ENCODE results near the gene UBL5. TPM values are rescaled to one million over a fixed set of nuclear protein-coding genes. Genes with fewer than 3 reads are reported as not detected.
"Not testable (repeated sequence)": the region's sequence is repeated elsewhere in the genome, so short reads cannot be mapped to it uniquely, and the experiment has no call there.

The UBL5 gene
- 400 and 403 TPM in 2 replicates for total RNA-seq (2021)
- Bru-seq, nascent RNA, result percentile 90 among the genes with signal in this experiment
- BruChase-seq, experiment 1, labeled RNA remaining after a 2-hour chase, result percentile 90 among the genes with signal in this experiment
- percentile 95 among the genes with signal in this experiment for BruChase-seq, experiment 2, labeled RNA remaining after a 6-hour chase
- long read RNA-seq, transcript UBL5-201 (5 exons, 513 nt), result minor isoform, 43 of 498 reads
- long read RNA-seq, transcript UBL5-202 (5 exons, 432 nt), result major isoform, 419 of 498 reads
- long read RNA-seq, partial matches to known transcripts, result 12 of 498 reads
- long read RNA-seq, other reads (novel, unspliced or antisense), result 19 of 498 reads

GRCh38 chr19:9827289-9828238 is at the start of gene UBL5:
Gene UBL5, plus strand, starts transcription at chr19:9827918. Its CDS starts 420 bp downstream, at chr19:9828338.
- peak; percentile 87 to 89 for DNase-seq
- no peak for TF ChIP-seq EZH2 (IDR thresholded peaks at IDR 0.05; ENCODE audit: low read depth)
- TF ChIP-seq CTCF (conservative IDR thresholded peaks at IDR 0.05), result no peak
- H3K27ac ChIP-seq, result peak within 1 kb of the TSS; percentile 66
- intact Hi-C loops (cut with micrococcal nuclease; ENCODE audit: unreplicated experiment), result no loop called here
- ChIA-PET POLR2A (ENCODE audit: unreplicated experiment) (interaction anchor here (0.6 kb wide), 1 partner anchor 9 kb away, joined by 10 read pairs; no protein-coding TSS in a partner anchor), CTCF (interaction anchor here (0.5 to 0.7 kb wide), 2 partner anchors 9 to 30 kb away, joined by 4 to 10 read pairs; no protein-coding TSS in a partner anchor)
- H3K79me2 ChIP-seq (ENCODE audit: low read depth), result peaks cover 49% of the 10 kb centered on the region
- BruUV-seq (replicated peaks), result TSS peak; percentile 68
- H3K27me3 ChIP-seq (ENCODE audit: insufficient read depth, low read depth), result no peaks in the 10 kb centered on the region
- H3K36me3 ChIP-seq (ENCODE audit: low read depth), result no peaks in the 10 kb centered on the region; the same call in 1 of the 2 replicates
- H3F3A ChIP-seq (ENCODE audit: insufficient read depth, low read depth), result peaks cover 9% of the 10 kb centered on the region
- H4K20me1 ChIP-seq (ENCODE audit: insufficient read depth), result peaks cover 12% of the 10 kb centered on the region; the same call in 1 of the 2 replicates
- H3K4me1 ChIP-seq (replicated peaks; ENCODE audit: insufficient read depth), result peaks cover 16% of the 10 kb centered on the region
- no peaks in the 10 kb centered on the region for H3K9me2 ChIP-seq (ENCODE audit: insufficient read depth)
- peak within 1 kb of the TSS; percentile 85 for H2AFZ ChIP-seq
- H3K4me2 ChIP-seq, result peak within 1 kb of the TSS; percentile 97
- peak within 1 kb of the TSS; percentile 81 for H3K4me3 ChIP-seq
- H3K9me3 ChIP-seq (ENCODE audit: insufficient read depth, low read depth), result no peaks in the 10 kb centered on the region

GRCh38 chr19:9782338-9782737 is 45.4 kb upstream of the UBL5 start:
- H3K79me2 ChIP-seq (ENCODE audit: low read depth), result no peaks in the 10 kb centered on the region
- no peak overlapping the region for H2AFZ ChIP-seq
- no peaks in the 10 kb centered on the region for H3K36me3 ChIP-seq (ENCODE audit: low read depth)
- peaks cover 18% of the 10 kb centered on the region for H3K4me1 ChIP-seq (replicated peaks; ENCODE audit: insufficient read depth)
- H3K9me3 ChIP-seq (ENCODE audit: insufficient read depth, low read depth), result no peaks in the 10 kb centered on the region
- intact Hi-C loops (cut with micrococcal nuclease; ENCODE audit: unreplicated experiment), result no loop called here
- no peak for DNase-seq
- no peak overlapping the region for H3K27ac ChIP-seq
- H3F3A ChIP-seq (ENCODE audit: insufficient read depth, low read depth), result peaks cover 17% of the 10 kb centered on the region; the same call in 1 of the 2 replicates
- no TSS peak for BruUV-seq (replicated peaks)
- no peaks in the 10 kb centered on the region for H4K20me1 ChIP-seq (ENCODE audit: insufficient read depth)
- no peaks in the 10 kb centered on the region for H3K9me2 ChIP-seq (ENCODE audit: insufficient read depth)
- H3K4me3 ChIP-seq, result no peak overlapping the region
- TF ChIP-seq CTCF (conservative IDR thresholded peaks at IDR 0.05), result no peak
- TF ChIP-seq EZH2 (IDR thresholded peaks at IDR 0.05; ENCODE audit: low read depth), result no peak
- POLR2A ChIA-PET (ENCODE audit: unreplicated experiment), result interaction anchor here (0.5 kb wide), 1 partner anchor 1311 kb away, joined by 15 read pairs; no protein-coding TSS in a partner anchor
- CTCF ChIA-PET, result no interaction called here
- H3K4me2 ChIP-seq, result no peak overlapping the region
- no peaks in the 10 kb centered on the region for H3K27me3 ChIP-seq (ENCODE audit: insufficient read depth, low read depth)

GRCh38 chr19:9784163-9784496 is 43.6 kb upstream of the UBL5 start:
- intact Hi-C loops (cut with micrococcal nuclease; ENCODE audit: unreplicated experiment), result loop anchor here (2.0 kb wide), 3 partner anchors 15 to 109 kb away; partner anchors contain the start of genes FBXL12, ZNF562 and ZNF846
- H3K27me3 ChIP-seq (ENCODE audit: insufficient read depth, low read depth); H3K79me2 ChIP-seq (ENCODE audit: low read depth); CTCF ChIA-PET; H2AFZ ChIP-seq; H3K4me2 ChIP-seq; POLR2A ChIA-PET (ENCODE audit: unreplicated experiment); H3K9me3 ChIP-seq (ENCODE audit: insufficient read depth, low read depth); H3K9me2 ChIP-seq (ENCODE audit: insufficient read depth); H3K4me3 ChIP-seq; H3K27ac ChIP-seq; BruUV-seq (replicated peaks); H4K20me1 ChIP-seq (ENCODE audit: insufficient read depth); DNase-seq; H3K36me3 ChIP-seq (ENCODE audit: low read depth): not testable (repeated sequence)
- H3F3A ChIP-seq (ENCODE audit: insufficient read depth, low read depth), result peaks cover 17% of the 10 kb centered on the region; the same call in 1 of the 2 replicates
- H3K4me1 ChIP-seq (replicated peaks; ENCODE audit: insufficient read depth), result peaks cover 18% of the 10 kb centered on the region
